Stimulated activated effector memory CD8-positive, alpha-beta T cell treated with anti-CD3 and anti-CD28 coated beads, Interleukin-12 subunit alpha, Interleukin-12 subunit beta, amount 100 ng/mL, for 72 hours (primary cell): ENCODE measurements around the gene CTBP2.

Source experiments
- ATAC-seq: fragments of 150-1000 bp; cut with Tn5 transposase; 2 replicates; pipeline ENCODE4 v1.10.0; 2021
- DNase-seq, 2 donors: peaks; one replicate each; pipeline ENCODE4 v3.0.0; 2021 to 2022; ENCODE audit warnings: low spot score in 2 of 2
- H3K27ac Mint-ChIP-seq: one replicate; pipeline ENCODE4 v1.8.0; 2022; ENCODE audit warnings: mild to moderate bottlenecking, mixed read lengths
- H3K36me3 Mint-ChIP-seq: one replicate; pipeline ENCODE4 v1.8.0; 2022; ENCODE audit warnings: mild to moderate bottlenecking, mixed read lengths
- H3K4me1 Mint-ChIP-seq: one replicate; pipeline ENCODE4 v1.8.0; 2022; ENCODE audit warnings: mixed read lengths
- H3K4me3 Mint-ChIP-seq: one replicate; pipeline ENCODE4 v1.8.0; 2022; ENCODE audit warnings: mild to moderate bottlenecking, mixed read lengths
- H3K9me3 Mint-ChIP-seq: one replicate; pipeline ENCODE4 v1.8.0; 2022; ENCODE audit warnings: mixed read lengths

CTBP2 gene

DNA sequence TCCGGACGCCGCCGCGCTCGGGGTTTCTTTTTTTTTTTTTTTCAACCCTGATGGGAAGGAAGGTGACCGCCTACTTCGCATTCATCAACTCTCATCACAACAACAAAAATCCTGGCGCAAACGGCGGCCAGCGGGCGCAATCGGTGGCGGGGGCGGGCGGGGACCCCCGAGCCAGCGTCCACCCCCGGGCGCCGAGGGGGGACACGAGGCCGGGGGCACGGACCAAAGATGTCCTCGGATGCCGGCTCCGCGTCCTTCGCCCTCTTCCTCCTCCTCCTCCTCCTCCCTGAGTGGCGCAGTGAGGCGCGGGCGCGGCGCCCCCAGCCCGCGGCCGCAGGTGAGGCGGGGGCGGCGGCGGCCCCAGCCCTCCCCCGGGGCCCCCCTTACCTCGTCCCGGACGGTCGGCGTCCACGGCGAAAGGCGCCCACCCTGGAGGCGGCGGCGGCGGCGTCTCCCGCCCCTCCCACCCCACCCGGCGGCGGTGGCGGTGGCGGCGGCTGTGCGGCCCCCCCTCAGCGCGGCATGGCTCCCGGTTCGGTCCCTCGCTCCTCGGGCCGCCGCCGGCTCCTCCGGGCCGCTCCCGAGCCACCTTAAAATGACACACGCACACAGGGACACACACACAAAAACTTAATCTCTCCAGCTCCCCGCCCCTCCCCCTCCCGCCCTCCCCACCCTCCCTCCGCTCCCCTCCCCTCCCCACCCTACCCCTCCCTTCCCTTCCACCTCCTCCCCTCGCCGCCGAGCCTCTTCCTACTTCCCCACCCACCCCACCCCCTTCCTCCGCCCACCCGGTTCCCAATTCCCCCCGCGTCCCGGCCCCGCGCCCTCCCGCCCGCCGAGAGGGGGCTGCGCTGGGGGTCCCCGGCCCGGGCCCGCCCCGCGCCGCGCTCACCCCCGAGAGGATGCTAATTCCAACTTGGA is at the start of gene CTBP2:
Gene CTBP2 (minus strand): TSS at position 632 of the 924 bp plus-strand sequence.
- Mint-ChIP-seq H3K27ac (no peak within 1 kb of the TSS), H3K4me3 (peak within 1 kb of the TSS; percentile 45), H3K9me3 (no peaks in the 10 kb centered on the region), H3K36me3 (no peaks in the 10 kb centered on the region), H3K4me1 (no peaks in the 10 kb centered on the region)
- ATAC-seq (no peak), DNase-seq (no peak)

DNA sequence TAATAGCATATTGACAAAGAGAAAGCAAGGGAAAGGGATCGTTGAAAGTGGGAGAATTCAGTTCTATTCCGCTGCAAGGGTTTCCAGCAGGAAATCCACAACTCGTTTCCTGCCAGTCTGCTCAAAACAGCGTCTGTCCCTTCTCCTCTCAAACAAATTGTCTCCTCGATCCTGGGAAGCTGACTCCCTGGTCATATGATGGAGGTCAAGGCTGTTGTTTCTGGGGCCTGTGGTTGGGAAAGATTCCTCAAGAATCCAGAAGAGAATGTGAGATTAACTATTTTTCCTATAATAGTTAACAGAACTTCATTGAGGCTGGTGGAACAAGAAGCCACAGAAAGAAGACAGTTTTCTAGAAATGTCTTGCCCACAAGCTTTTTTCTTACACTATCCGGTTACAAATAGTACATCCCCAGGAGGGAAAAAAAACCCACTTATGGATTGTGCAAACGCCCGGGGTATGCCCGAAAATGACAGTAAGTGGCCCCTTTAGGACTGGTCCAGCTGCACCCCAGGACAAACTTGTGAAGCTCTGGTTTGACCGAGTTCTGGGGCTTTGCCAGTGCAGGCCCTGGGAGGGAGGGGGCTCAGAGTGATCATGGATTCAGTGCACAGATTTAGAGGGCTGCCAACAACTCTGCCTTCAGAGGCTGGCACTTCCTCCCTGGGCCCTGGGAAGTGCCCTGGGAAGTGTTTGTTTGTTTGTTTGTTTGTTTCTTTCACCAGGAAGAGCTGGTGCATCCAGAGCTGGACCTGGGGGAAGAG is 49.4 kb upstream of the CTBP2 start:
- ATAC-seq = no peak
- Mint-ChIP-seq H3K36me3 (no peaks in the 10 kb centered on the region), H3K4me1 (no peaks in the 10 kb centered on the region), H3K27ac (no peak overlapping the region), H3K9me3 (no peaks in the 10 kb centered on the region), H3K4me3 (no peak overlapping the region)
- no peak for DNase-seq

DNA sequence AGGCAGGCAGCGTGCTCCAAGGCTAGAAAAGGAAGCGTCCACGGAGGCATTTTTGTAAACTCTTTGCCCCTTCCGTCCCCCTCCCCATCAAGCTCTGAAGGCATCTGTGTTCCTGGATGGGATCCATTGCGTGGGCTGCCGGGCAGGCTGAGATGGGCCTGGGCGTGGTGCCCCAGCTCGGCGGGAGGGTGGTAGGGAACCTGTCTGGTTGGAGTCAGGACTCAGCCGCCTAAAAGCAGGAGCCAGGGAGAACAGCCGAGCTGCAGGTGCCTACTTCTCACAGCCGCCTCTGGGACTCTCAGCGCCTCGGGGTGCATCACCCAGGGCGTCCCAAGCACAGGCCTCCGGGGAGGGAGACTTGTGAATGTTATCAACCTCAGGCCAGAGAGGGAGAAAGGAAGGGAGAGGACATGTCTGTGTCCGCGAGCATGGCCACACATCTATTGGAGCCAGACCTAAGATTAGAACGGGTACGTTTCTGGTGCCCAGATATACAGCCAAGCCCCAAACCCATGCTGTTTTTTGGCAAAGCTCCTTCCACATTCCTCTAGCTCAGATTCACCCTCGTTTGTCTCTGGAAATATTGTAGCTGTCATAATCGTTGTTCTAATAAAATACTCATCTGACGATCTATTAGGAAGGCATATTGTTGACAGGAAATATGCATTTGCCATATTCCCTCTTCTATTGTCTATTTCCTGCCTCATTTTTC is 48.6 kb upstream of the CTBP2 start:
- DNase-seq = no peak
- H3K9me3 Mint-ChIP-seq = no peaks in the 10 kb centered on the region
- H3K4me1 Mint-ChIP-seq = no peaks in the 10 kb centered on the region
- H3K27ac Mint-ChIP-seq = no peak overlapping the region
- ATAC-seq = no peak
- H3K4me3 Mint-ChIP-seq = no peak overlapping the region
- H3K36me3 Mint-ChIP-seq = no peaks in the 10 kb centered on the region

- Mint-ChIP-seq H3K9me3 (no peaks in the 10 kb centered on the region), H3K4me3 (no peak overlapping the region), H3K4me1 (no peaks in the 10 kb centered on the region), H3K27ac (no peak overlapping the region), H3K36me3 (no peaks in the 10 kb centered on the region)
- DNase-seq (no peak), ATAC-seq (no peak)
Observed at GRCh38 chr10:125206623-125207022, 46.3 kb upstream of the CTBP2 start.

- no peaks in the 10 kb centered on the region for H3K36me3 Mint-ChIP-seq
- no peak for DNase-seq
- H3K4me3 Mint-ChIP-seq = no peak overlapping the region
- H3K9me3 Mint-ChIP-seq = no peaks in the 10 kb centered on the region
- H3K4me1 Mint-ChIP-seq = no peaks in the 10 kb centered on the region
- no peak overlapping the region for H3K27ac Mint-ChIP-seq
- no peak for ATAC-seq
Observed at GRCh38 chr10:125205431-125205830, 45.1 kb upstream of the CTBP2 start.

DNA sequence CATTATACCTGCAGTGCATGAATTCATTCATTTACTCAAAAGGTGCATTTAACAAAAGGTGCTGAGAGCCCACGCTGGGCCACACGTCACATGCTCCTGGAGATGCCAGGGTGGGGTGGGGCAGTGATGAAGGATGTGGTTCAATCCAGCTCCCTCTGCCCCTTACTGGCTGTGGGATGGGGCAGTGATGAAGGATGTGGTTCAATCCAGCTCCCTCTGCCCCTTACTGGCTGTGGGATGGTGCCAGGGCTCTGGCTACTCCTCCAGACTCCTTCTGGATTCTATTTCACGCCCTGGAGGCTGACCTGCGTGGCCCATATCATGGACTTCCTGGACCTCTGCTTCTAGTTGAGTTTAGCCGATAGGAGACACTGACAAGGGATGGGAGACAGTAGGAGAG is 44.0 kb upstream of the CTBP2 start:
- ATAC-seq (no peak), DNase-seq (no peak)
- Mint-ChIP-seq H3K4me1 (no peaks in the 10 kb centered on the region), H3K36me3 (no peaks in the 10 kb centered on the region), H3K27ac (no peak overlapping the region), H3K9me3 (no peaks in the 10 kb centered on the region), H3K4me3 (no peak overlapping the region)

DNA sequence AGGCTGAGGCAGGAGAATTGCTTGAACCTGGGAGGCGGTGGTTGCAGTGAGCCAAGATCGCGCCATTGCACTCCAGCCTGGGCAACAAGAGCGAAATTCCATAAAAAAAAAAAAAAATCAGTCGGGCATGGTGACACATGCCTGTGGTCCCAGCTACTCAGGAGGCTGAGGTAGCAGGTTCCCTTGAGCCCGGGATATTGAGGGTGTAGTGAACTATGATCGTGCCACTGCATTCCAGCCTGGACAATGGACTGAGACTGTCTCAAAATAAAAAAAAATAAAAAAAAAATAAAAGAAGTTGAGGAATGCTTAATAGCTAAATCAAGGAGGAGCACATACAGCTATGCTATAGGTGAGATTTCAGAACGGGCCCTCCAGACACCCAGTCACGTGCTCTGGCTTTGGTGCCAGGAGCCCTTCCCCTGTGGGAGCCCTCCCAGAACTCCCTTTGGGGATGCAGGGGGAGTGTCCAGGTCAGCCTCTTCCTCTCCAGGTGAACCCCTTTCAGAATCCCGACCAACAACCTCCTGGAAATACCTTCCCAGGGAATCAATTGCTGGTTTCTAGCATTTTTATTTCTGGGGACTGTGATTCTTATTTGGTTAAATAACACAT is 42.9 kb upstream of the CTBP2 start:
- no peaks in the 10 kb centered on the region for H3K9me3 Mint-ChIP-seq
- no peaks in the 10 kb centered on the region for H3K4me1 Mint-ChIP-seq
- H3K4me3 Mint-ChIP-seq = no peak overlapping the region
- no peak overlapping the region for H3K27ac Mint-ChIP-seq
- ATAC-seq (no peak), DNase-seq (no peak)
- no peaks in the 10 kb centered on the region for H3K36me3 Mint-ChIP-seq

- Mint-ChIP-seq H3K9me3 (no peaks in the 10 kb centered on the region), H3K27ac (no peak overlapping the region), H3K4me1 (no peaks in the 10 kb centered on the region), H3K4me3 (no peak overlapping the region), H3K36me3 (no peaks in the 10 kb centered on the region)
- no peak for ATAC-seq
- no peak for DNase-seq
Observed at GRCh38 chr10:125201791-125202622, 41.6 kb upstream of the CTBP2 start.

- Mint-ChIP-seq H3K9me3 (no peaks in the 10 kb centered on the region), H3K27ac (no peak overlapping the region), H3K36me3 (no peaks in the 10 kb centered on the region), H3K4me3 (no peak overlapping the region), H3K4me1 (no peaks in the 10 kb centered on the region)
- peak; percentile 65 for ATAC-seq
- no peak for DNase-seq
Observed at GRCh38 chr10:125201108-125201524, 40.8 kb upstream of the CTBP2 start.

DNA sequence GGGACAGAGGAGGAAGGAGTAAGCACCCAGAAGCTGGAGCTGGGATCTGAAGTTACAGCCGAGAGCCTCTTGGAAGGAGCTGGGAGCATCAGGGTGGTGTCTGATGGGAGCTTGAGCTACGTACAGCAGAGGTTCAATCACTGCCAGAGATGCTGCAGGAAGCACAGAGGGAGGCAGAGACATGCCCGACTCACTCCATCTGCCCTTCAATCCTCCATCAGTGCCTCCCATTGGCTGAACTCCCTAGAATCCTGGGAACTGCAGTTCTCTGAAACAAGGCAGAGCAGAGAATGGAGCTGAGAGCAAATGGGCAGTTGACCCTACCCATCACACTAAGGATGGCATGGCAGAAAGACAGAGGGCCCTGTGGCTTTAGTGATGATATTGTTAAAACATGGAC is 40.0 kb upstream of the CTBP2 start:
- no peaks in the 10 kb centered on the region for H3K4me1 Mint-ChIP-seq
- no peaks in the 10 kb centered on the region for H3K36me3 Mint-ChIP-seq
- no peak for ATAC-seq
- no peak overlapping the region for H3K27ac Mint-ChIP-seq
- no peak overlapping the region for H3K4me3 Mint-ChIP-seq
- DNase-seq = no peak
- H3K9me3 Mint-ChIP-seq = no peaks in the 10 kb centered on the region

DNA sequence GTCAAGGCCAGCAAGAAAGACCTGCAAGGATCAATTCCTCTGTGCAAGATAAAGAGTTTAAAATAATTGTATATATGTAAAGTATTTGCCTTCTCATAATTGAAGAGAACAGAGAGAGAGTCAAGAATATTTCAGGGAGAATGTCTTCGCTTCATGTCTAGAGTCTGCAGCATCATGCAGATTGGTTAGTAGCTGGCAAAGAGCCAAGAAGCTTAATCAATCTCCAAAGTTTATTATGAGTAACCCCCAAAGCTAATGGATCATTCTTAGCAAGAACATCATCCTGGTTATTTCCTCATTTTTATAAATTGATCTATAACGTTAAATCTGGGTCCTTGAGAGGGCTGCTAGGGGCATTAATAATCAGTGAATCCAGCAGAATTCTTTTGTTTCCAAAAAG is 38.9 kb upstream of the CTBP2 start:
- Mint-ChIP-seq H3K4me3 (no peak overlapping the region), H3K9me3 (no peaks in the 10 kb centered on the region), H3K36me3 (no peaks in the 10 kb centered on the region), H3K27ac (no peak overlapping the region), H3K4me1 (no peaks in the 10 kb centered on the region)
- DNase-seq (no peak), ATAC-seq (no peak)

DNA sequence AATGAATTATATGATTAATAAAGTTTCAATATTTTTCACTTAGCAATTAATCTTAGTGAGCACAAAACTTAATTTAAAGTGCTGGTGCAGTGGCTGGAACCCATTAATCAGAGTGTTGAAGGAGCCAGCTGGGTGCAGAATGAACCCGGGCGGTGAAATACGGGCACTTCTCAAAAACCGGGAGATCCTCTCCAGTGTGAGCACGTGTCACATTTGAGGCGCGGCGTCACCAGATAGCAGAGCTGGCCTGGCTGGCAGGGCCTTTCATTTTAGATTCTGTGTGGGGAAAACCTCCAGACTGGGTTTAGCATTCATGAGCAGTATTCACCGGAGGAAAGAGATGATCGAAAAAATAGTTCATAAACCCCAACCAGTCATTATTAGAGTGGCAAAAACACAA is 34.5 kb upstream of the CTBP2 start:
- no peak for ATAC-seq
- Mint-ChIP-seq H3K27ac (no peak overlapping the region), H3K4me3 (no peak overlapping the region), H3K4me1 (no peaks in the 10 kb centered on the region), H3K9me3 (no peaks in the 10 kb centered on the region), H3K36me3 (no peaks in the 10 kb centered on the region)
- no peak for DNase-seq

GRCh38 chr10:125193306-125193877 is 33.0 kb upstream of the CTBP2 start:
- no peaks in the 10 kb centered on the region for H3K4me1 Mint-ChIP-seq
- H3K9me3 Mint-ChIP-seq = no peaks in the 10 kb centered on the region
- ATAC-seq (no peak), DNase-seq (no peak)
- H3K36me3 Mint-ChIP-seq = no peaks in the 10 kb centered on the region
- no peak overlapping the region for H3K4me3 Mint-ChIP-seq
- no peak overlapping the region for H3K27ac Mint-ChIP-seq

DNA sequence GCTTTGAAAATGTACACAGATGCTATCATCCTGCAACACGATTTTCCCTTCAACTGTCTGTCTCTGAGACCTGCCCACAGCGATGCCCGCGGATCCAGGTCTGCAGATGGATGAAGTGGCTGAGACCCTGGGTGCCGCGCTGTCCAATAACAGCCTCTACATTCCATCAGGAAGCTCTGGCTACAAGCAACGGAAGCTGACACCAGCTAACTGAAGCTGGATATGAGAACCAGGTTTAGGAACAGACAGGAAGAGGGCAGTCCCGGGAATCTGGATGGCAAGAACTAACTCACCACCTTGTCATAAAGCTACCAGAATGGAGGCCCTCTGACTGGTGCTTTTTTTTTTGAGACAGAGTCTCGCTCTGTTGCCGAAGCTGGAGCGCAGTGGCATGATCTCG is 32.3 kb upstream of the CTBP2 start:
- DNase-seq = no peak
- no peak for ATAC-seq
- Mint-ChIP-seq H3K36me3 (no peaks in the 10 kb centered on the region), H3K4me3 (no peak overlapping the region), H3K4me1 (no peaks in the 10 kb centered on the region), H3K9me3 (no peaks in the 10 kb centered on the region), H3K27ac (no peak overlapping the region)
